Neural cell (in vitro differentiated cells): ENCODE data around the gene FAP. TPM values are rescaled to one million over a fixed set of nuclear protein-coding genes. Genes with fewer than 3 reads are reported as not detected.

Experiments
- H2AFZ ChIP-seq: fragments of 200-600, 300-800 bp; sonication (generic), shearing (Covaris generic); 2 replicates; pipeline ENCODE4 v1.6.0; 2014; ENCODE audit warnings: low read depth, mild to moderate bottlenecking, antibody characterized with exemption, low read length, moderate library complexity
- H3F3A ChIP-seq: fragments of 200-600 bp; shearing (Covaris generic); 2 replicates; pipeline ENCODE4 v1.6.1; 2016; ENCODE audit warnings: mild to moderate bottlenecking, moderate library complexity, mixed read lengths, antibody characterized with exemption, low read length; ENCODE audit not compliant: insufficient read depth, poor library complexity, severe bottlenecking
- H3K27ac ChIP-seq: fragments of 200-600, 300-800 bp; sonication (generic), shearing (Covaris generic); 2 replicates; pipeline ENCODE4 v1.5.1; 2014; ENCODE audit warnings: mild to moderate bottlenecking, low read length, moderate library complexity
- H3K27me3 ChIP-seq: fragments of 300-800, 200-600 bp; sonication (generic), shearing (Covaris generic); 2 replicates; pipeline ENCODE4 v1.6.0; 2014; ENCODE audit warnings: mild to moderate bottlenecking, low read depth, low read length, moderate library complexity; ENCODE audit not compliant: insufficient read depth
- H3K36me3 ChIP-seq: fragments of 300-800, 200-600 bp; sonication (generic), shearing (Covaris generic); 2 replicates; pipeline ENCODE4 v1.5.1; 2014; ENCODE audit warnings: mild to moderate bottlenecking, antibody characterized with exemption, low read length, moderate library complexity; ENCODE audit not compliant: insufficient read depth
- H3K4me2 ChIP-seq: fragments of 300-800, 200-600 bp; sonication (generic), shearing (Covaris generic); 2 replicates; pipeline ENCODE4 v1.6.0; 2014; ENCODE audit warnings: mild to moderate bottlenecking, low read length
- H3K4me3 ChIP-seq: fragments of 300-800, 200-600 bp; sonication (generic), shearing (Covaris generic); 2 replicates; pipeline ENCODE4 v1.5.1; 2014; ENCODE audit warnings: mild to moderate bottlenecking, low read length, moderate library complexity
- H3K79me2 ChIP-seq: fragments of 200-600 bp; shearing (Covaris generic); replicated peaks from 2 replicates; pipeline ENCODE4 v1.6.0; 2014; ENCODE audit warnings: mild to moderate bottlenecking, low read length, moderate library complexity; ENCODE audit not compliant: insufficient read depth
- H3K9ac ChIP-seq: fragments of 300-800, 200-600 bp; sonication (generic), shearing (Covaris generic); 2 replicates; pipeline ENCODE4 v1.6.1; 2016; ENCODE audit warnings: mild to moderate bottlenecking, low read length, mixed read lengths
- H3K9me2 ChIP-seq: fragments of 200-600 bp; shearing (Covaris generic); 2 replicates; pipeline ENCODE4 v1.6.1; 2016; ENCODE audit warnings: mild to moderate bottlenecking, low read length, mixed read lengths; ENCODE audit not compliant: insufficient read depth
- H3K9me3 ChIP-seq: fragments of 200-600, 300-800 bp; sonication (generic), shearing (Covaris generic); 2 replicates; pipeline ENCODE4 v1.6.1; 2016; ENCODE audit warnings: mild to moderate bottlenecking, mixed run types, low read length, moderate library complexity, mixed read lengths
- H4K20me1 ChIP-seq: fragments of 200-600 bp; shearing (Covaris generic); 2 replicates; pipeline ENCODE4 v1.6.1; 2016; ENCODE audit warnings: mild to moderate bottlenecking, mixed run types; ENCODE audit not compliant: insufficient read depth
- CTCF ChIP-seq: fragments of 450-650 bp; IDR thresholded peaks from 2 replicates; pipeline ENCODE4 v1.5.1; 2014; ENCODE audit warnings: antibody characterized with exemption, mild to moderate bottlenecking, moderate library complexity; ENCODE audit not compliant: poor library complexity, severe bottlenecking
- EP300 ChIP-seq: fragments of 450-650 bp; conservative IDR thresholded peaks from 2 replicates; pipeline ENCODE4 v1.6.1; 2014; ENCODE audit warnings: antibody characterized with exemption, mild to moderate bottlenecking, moderate library complexity; ENCODE audit not compliant: poor library complexity, severe bottlenecking
- EZH2 ChIP-seq: fragments of 200-600, 300-800 bp; shearing (Covaris generic), sonication (generic); IDR thresholded peaks from 2 replicates; pipeline ENCODE4 v1.6.1; 2014; ENCODE audit warnings: antibody characterized with exemption, low read length, borderline replicate concordance, mild to moderate bottlenecking; ENCODE audit not compliant: insufficient read depth, poor library complexity, severe bottlenecking
- MXI1 ChIP-seq: fragments of 450-650 bp; conservative IDR thresholded peaks from 2 replicates; pipeline ENCODE4 v1.6.1; 2014; ENCODE audit warnings: antibody characterized with exemption, mild to moderate bottlenecking; ENCODE audit not compliant: poor library complexity, severe bottlenecking
- POLR2AphosphoS5 ChIP-seq: IDR thresholded peaks from 2 replicates; pipeline ENCODE4 v1.6.1; 2012
- RAD21 ChIP-seq: fragments of 450-650 bp; conservative IDR thresholded peaks from 2 replicates; pipeline ENCODE4 v1.6.1; 2014; ENCODE audit warnings: antibody characterized with exemption, mild to moderate bottlenecking, moderate library complexity
- REST ChIP-seq: IDR thresholded peaks from 2 replicates; pipeline ENCODE4 v1.6.1; 2012; ENCODE audit warnings: borderline replicate concordance
- SMC3 ChIP-seq: fragments of 450-650 bp; conservative IDR thresholded peaks from 2 replicates; pipeline ENCODE4 v1.6.1; 2014; ENCODE audit warnings: antibody characterized with exemption, mild to moderate bottlenecking, moderate library complexity; ENCODE audit not compliant: poor library complexity
- TAF1 ChIP-seq: IDR thresholded peaks from 2 replicates; pipeline ENCODE4 v1.6.1; 2012; ENCODE audit warnings: low read depth
- polyA plus RNA-seq: library from polyadenylated mRNA; depleted of rRNA; stranded (reverse); fragments of >200 nt; gene quantifications from 2 replicates; pipeline ENCODE4 v1.2.3, GENCODE V29; 2014

Gene FAP
- polyA plus RNA-seq, 1 donor from 2014 or later = 0.16 TPM

GRCh38 chr2:162188451-162188850, 54.8 kb downstream of the FAP start:
- H3K4me3 ChIP-seq = no peak overlapping the region
- no peak for TF ChIP-seq POLR2AphosphoS5
- no peak overlapping the region for H3K4me2 ChIP-seq
- no peaks in the 10 kb centered on the region for H3K79me2 ChIP-seq
- H3K9ac ChIP-seq = no peak overlapping the region
- H3K27ac ChIP-seq = no peak overlapping the region
- no peaks in the 10 kb centered on the region for H3K27me3 ChIP-seq
- H3K9me3 ChIP-seq = no peaks in the 10 kb centered on the region
- H2AFZ ChIP-seq = no peak overlapping the region
- no peaks in the 10 kb centered on the region for H3F3A ChIP-seq
- H4K20me1 ChIP-seq = no peaks in the 10 kb centered on the region
- no peaks in the 10 kb centered on the region for H3K9me2 ChIP-seq
- H3K36me3 ChIP-seq = no peaks in the 10 kb centered on the region

- Histone ChIP-seq H3K4me3 (no peak overlapping the region), H3K9ac (no peak overlapping the region), H2AFZ (no peak overlapping the region), H3F3A (no peaks in the 10 kb centered on the region), H3K79me2 (no peaks in the 10 kb centered on the region), H3K9me2 (no peaks in the 10 kb centered on the region), H3K36me3 (no peaks in the 10 kb centered on the region), H3K4me2 (no peak overlapping the region), H3K9me3 (no peaks in the 10 kb centered on the region), H3K27me3 (no peaks in the 10 kb centered on the region), H4K20me1 (no peaks in the 10 kb centered on the region), H3K27ac (no peak overlapping the region)
- TF ChIP-seq SMC3 (no peak), EZH2 (no peak), RAD21 (no peak), REST (no peak), POLR2AphosphoS5 (no peak), CTCF (no peak), MXI1 (no peak), TAF1 (no peak), EP300 (no peak)
These were observed 57.6 kb downstream of the FAP start for GRCh38 chr2:162185541-162186232.
